GM19438 (cell line): ENCODE results near the gene SV2B.

Experiments used
- ATAC-seq: cut with Tn5 transposase; IDR thresholded peaks from one replicate; pipeline ENCODE4 v1.9.1; 2021; ENCODE audit warnings: low read depth; ENCODE audit not compliant: unreplicated experiment

SV2B gene

GRCh38 chr15:91348752-91349500 lies 248.9 kb downstream of the SV2B start:
- no peak for ATAC-seq
